Neural progenitor cell (in vitro differentiated cells): Measurements from ENCODE around the gene ARHGAP4.

Experiments used
- EZH2 ChIP-seq: fragments of 200-600 bp; sonication (generic); IDR thresholded peaks from 2 replicates; pipeline ENCODE4 v1.6.1; 2017; ENCODE audit warnings: antibody characterized with exemption, mild to moderate bottlenecking, moderate library complexity
- EZH2phosphoT487 ChIP-seq: fragments of 200-600 bp; sonication (generic); IDR thresholded peaks from 2 replicates; pipeline ENCODE4 v1.6.1; 2017; ENCODE audit warnings: antibody characterized with exemption
- TF ChIP-seq, protein P1 (sequence below): fragments of 200-600 bp; sonication (generic); IDR thresholded peaks from 2 replicates; pipeline ENCODE4 v1.5.1; 2017; ENCODE audit warnings: antibody characterized with exemption, mild to moderate bottlenecking

DNA sequence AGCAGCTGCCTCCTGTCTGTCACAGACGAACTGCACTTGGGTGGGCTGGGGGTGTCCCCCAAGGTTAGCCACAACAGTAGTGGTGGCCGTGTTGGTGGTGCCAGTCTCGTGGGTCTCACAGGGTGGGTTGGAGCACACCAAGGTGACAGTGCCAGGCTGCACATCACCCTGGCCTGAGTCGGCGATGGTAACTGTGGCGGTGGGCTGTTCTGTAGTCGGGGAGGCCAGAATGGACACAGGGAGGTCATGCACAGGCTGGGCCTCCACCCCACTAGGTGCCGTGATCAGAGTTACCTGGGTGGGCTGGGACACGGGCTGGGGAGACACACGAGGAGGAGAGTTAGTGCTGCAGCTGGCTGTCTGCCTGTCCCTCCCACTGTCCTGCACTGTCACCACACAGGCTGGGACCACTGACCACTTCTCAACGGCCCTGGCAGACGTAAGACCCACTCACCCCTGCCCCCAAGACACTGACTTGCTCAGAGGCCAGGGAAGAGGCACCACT is 29.2 kb upstream of the ARHGAP4 start:
- TF ChIP-seq, protein P1, sequence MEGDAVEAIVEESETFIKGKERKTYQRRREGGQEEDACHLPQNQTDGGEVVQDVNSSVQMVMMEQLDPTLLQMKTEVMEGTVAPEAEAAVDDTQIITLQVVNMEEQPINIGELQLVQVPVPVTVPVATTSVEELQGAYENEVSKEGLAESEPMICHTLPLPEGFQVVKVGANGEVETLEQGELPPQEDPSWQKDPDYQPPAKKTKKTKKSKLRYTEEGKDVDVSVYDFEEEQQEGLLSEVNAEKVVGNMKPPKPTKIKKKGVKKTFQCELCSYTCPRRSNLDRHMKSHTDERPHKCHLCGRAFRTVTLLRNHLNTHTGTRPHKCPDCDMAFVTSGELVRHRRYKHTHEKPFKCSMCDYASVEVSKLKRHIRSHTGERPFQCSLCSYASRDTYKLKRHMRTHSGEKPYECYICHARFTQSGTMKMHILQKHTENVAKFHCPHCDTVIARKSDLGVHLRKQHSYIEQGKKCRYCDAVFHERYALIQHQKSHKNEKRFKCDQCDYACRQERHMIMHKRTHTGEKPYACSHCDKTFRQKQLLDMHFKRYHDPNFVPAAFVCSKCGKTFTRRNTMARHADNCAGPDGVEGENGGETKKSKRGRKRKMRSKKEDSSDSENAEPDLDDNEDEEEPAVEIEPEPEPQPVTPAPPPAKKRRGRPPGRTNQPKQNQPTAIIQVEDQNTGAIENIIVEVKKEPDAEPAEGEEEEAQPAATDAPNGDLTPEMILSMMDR = no peak
- TF ChIP-seq EZH2phosphoT487 (no peak), EZH2 (no peak)
